Neuronal stem cell (in vitro differentiated cells): ENCODE results near the gene SEC63.
"Not testable (repeated sequence)": the region's sequence is repeated elsewhere in the genome, so short reads cannot be mapped to it uniquely, and the experiment has no call there.

ENCODE experiments used
- DNase-seq: peaks from one replicate; pipeline ENCODE4 v3.0.0-alpha.2; 2013; ENCODE audit warnings: low spot score
- H2AFZ ChIP-seq: one replicate; pipeline ENCODE4 v1.6.1; 2013; ENCODE audit warnings: mild to moderate bottlenecking, low read length, inconsistent platforms
- H2AK5ac ChIP-seq: 2 replicates; pipeline ENCODE4 v1.6.1; 2013; ENCODE audit warnings: low read depth, mild to moderate bottlenecking, inconsistent platforms, low read length, moderate library complexity, mixed read lengths
- H2BK120ac ChIP-seq: 2 replicates; pipeline ENCODE4 v1.6.1; 2013; ENCODE audit warnings: low read depth, mild to moderate bottlenecking, inconsistent platforms, low read length, moderate library complexity, mixed read lengths
- H2BK12ac ChIP-seq: one replicate; pipeline ENCODE4 v1.6.1; 2013; ENCODE audit warnings: low read length, inconsistent platforms
- H2BK15ac ChIP-seq: 2 replicates; pipeline ENCODE4 v1.6.1; 2013; ENCODE audit warnings: mild to moderate bottlenecking, low read length, inconsistent platforms, mixed read lengths
- H2BK5ac ChIP-seq: one replicate; pipeline ENCODE4 v1.6.1; 2013; ENCODE audit warnings: inconsistent platforms, mild to moderate bottlenecking, low read length, moderate library complexity
- H3K14ac ChIP-seq: one replicate; pipeline ENCODE4 v1.6.1; 2013; ENCODE audit warnings: low read length, inconsistent platforms
- H3K18ac ChIP-seq: 2 replicates; pipeline ENCODE4 v1.6.1; 2013; ENCODE audit warnings: low read length, inconsistent platforms
- H3K23ac ChIP-seq: 2 replicates; pipeline ENCODE4 v1.6.1; 2013; ENCODE audit warnings: low read depth, mild to moderate bottlenecking, mixed read lengths, low read length, inconsistent platforms; ENCODE audit not compliant: poor library complexity
- H3K27ac ChIP-seq: replicated peaks from 3 replicates; pipeline ENCODE4 v1.5.1; 2013; ENCODE audit warnings: low read length, inconsistent platforms
- H3K27me3 ChIP-seq, 3 experiments: 2 replicates each; pipeline ENCODE4 v1.6.1; 2013; ENCODE audit warnings: low read length in 3 of 3, mild to moderate bottlenecking in 2 of 3, inconsistent platforms in 1 of 3, low read depth in 1 of 3, mixed read lengths in 1 of 3, moderate library complexity in 1 of 3; ENCODE audit not compliant: control insufficient read depth in 3 of 3, insufficient read depth in 3 of 3
- H3K36me3 ChIP-seq, 2 donors: replicated peaks in 1 of 2; 2 replicates each; pipeline ENCODE4 v1.6.1; 2013; ENCODE audit warnings: low read length in 2 of 2; ENCODE audit not compliant: control insufficient read depth in 2 of 2, insufficient read depth in 2 of 2
- H3K4ac ChIP-seq: 2 replicates; pipeline ENCODE4 v1.6.1; 2013; ENCODE audit warnings: inconsistent platforms, mild to moderate bottlenecking, low read length, moderate library complexity
- H3K4me1 ChIP-seq, 2 donors: 1 replicate in 1 of 2; 2 replicates in 1 of 2; pipeline ENCODE4 v1.6.1; 2013; ENCODE audit warnings: low read length in 2 of 2, low read depth in 1 of 2; ENCODE audit not compliant: control insufficient read depth in 2 of 2, insufficient read depth in 1 of 2
- H3K4me2 ChIP-seq: one replicate; pipeline ENCODE4 v1.6.1; 2013; ENCODE audit warnings: mild to moderate bottlenecking, low read length, inconsistent platforms; ENCODE audit not compliant: insufficient read depth, poor library complexity, severe bottlenecking
- H3K4me3 ChIP-seq, 2 donors: 2 replicates each; pipeline ENCODE4 v1.5.1; 2013; ENCODE audit warnings: low read length in 2 of 2, mild to moderate bottlenecking in 2 of 2, inconsistent platforms in 1 of 2, moderate library complexity in 1 of 2
- H3K79me1 ChIP-seq: one replicate; pipeline ENCODE4 v1.6.1; 2013; ENCODE audit warnings: low read depth, mild to moderate bottlenecking, inconsistent platforms, low read length, moderate library complexity
- H3K9ac ChIP-seq: one replicate; pipeline ENCODE4 v1.6.1; 2013; ENCODE audit warnings: mild to moderate bottlenecking, low read depth, low read length, inconsistent platforms; ENCODE audit not compliant: poor library complexity
- H3K9me3 ChIP-seq, 2 donors: replicated peaks in 1 of 2; 2 replicates each; pipeline versions ENCODE3 to v1.6.1; 2013; ENCODE audit warnings: low read length in 2 of 2, mild to moderate bottlenecking in 2 of 2, inconsistent platforms in 1 of 2, low read depth in 1 of 2, mixed read lengths in 1 of 2, moderate library complexity in 1 of 2; ENCODE audit not compliant: control insufficient read depth in 2 of 2, insufficient read depth in 1 of 2
- H4K8ac ChIP-seq: one replicate; pipeline ENCODE4 v1.6.1; 2013; ENCODE audit warnings: low read depth, mild to moderate bottlenecking, inconsistent platforms, low read length, moderate library complexity
- H4K91ac ChIP-seq: one replicate; pipeline ENCODE4 v1.6.1; 2013; ENCODE audit warnings: low read length, low read depth, mild to moderate bottlenecking, inconsistent platforms; ENCODE audit not compliant: poor library complexity
- WGBS, 2 donors: extraction: QIAGEN DNeasy Blood & Tissue Kit; methylation state at CpG; one replicate each; pipeline ENCODE4 v1.1.7; 2013; ENCODE audit warnings: missing lambda C conversion rate in 2 of 2, mixed read lengths in 1 of 2; ENCODE audit not compliant: insufficient read length in 2 of 2, insufficient replicate concordance in 1 of 2; ENCODE audit errors: extremely low coverage in 2 of 2; 5-methylcytosine and 5-hydroxymethylcytosine counted together

The SEC63 gene

GRCh38 chr6:107890431-107890830, 67.6 kb downstream of the SEC63 start:
- H2BK15ac ChIP-seq, H3K4me3 ChIP-seq, H2BK5ac ChIP-seq, H3K9ac ChIP-seq, H3K4me1 ChIP-seq, H4K8ac ChIP-seq, H3K27ac ChIP-seq, H3K79me1 ChIP-seq, H2BK12ac ChIP-seq, H3K27me3 ChIP-seq, H3K18ac ChIP-seq, H2BK120ac ChIP-seq, H4K91ac ChIP-seq, DNase-seq, H3K14ac ChIP-seq, H3K4me2 ChIP-seq, H3K4ac ChIP-seq, H2AFZ ChIP-seq, H2AK5ac ChIP-seq, H3K23ac ChIP-seq: not testable (repeated sequence)
- WGBS, 2 donors = no CpG with 5 or more reads among the region's 4 CpGs
- Histone ChIP-seq H3K36me3 (peaks cover 22 to 67% of the 10 kb centered on the region in 2 donors), H3K9me3 (peaks cover 3 to 40% of the 10 kb centered on the region in 2 donors)

- not testable (repeated sequence) for H2AFZ ChIP-seq, H2BK120ac ChIP-seq, H3K4me1 ChIP-seq, H2BK15ac ChIP-seq, H3K27me3 ChIP-seq, H3K4me3 ChIP-seq, H2BK12ac ChIP-seq, H3K14ac ChIP-seq, H3K23ac ChIP-seq, H2AK5ac ChIP-seq, H2BK5ac ChIP-seq, H3K4ac ChIP-seq, H3K9ac ChIP-seq, H3K27ac ChIP-seq, H3K79me1 ChIP-seq, H4K91ac ChIP-seq, H3K4me2 ChIP-seq, DNase-seq, H4K8ac ChIP-seq, H3K18ac ChIP-seq
- no CpG with 5 or more reads among the region's 5 CpGs for WGBS, 2 donors
- Histone ChIP-seq H3K36me3 (peaks cover 3 to 67% of the 10 kb centered on the region in 2 donors), H3K9me3 (peaks cover 0 to 25% of the 10 kb centered on the region in 2 donors)
Observed at GRCh38 chr6:107885950-107886349, 72.1 kb downstream of the SEC63 start.

GRCh38 chr6:107879941-107880340, 78.1 kb downstream of the SEC63 start:
- H3K18ac ChIP-seq = no peak overlapping the region
- no peak overlapping the region for H3K14ac ChIP-seq
- no peak overlapping the region for H3K4ac ChIP-seq
- H2BK5ac ChIP-seq = no peak overlapping the region
- H2BK120ac ChIP-seq = no peak overlapping the region
- H3K27ac ChIP-seq = no peak overlapping the region
- H3K36me3 ChIP-seq = peaks cover 8 to 94% of the 10 kb centered on the region in 2 donors
- H3K23ac ChIP-seq = no peak overlapping the region
- H2AK5ac ChIP-seq = no peak overlapping the region
- H2AFZ ChIP-seq = no peak overlapping the region
- H3K4me1 ChIP-seq = no peaks in the 10 kb centered on the region
- no peak overlapping the region for H4K8ac ChIP-seq
- WGBS, 2 donors = no CpG with 5 or more reads among the region's 3 CpGs
- H3K79me1 ChIP-seq = no peaks in the 10 kb centered on the region
- peaks cover 0 to 2% of the 10 kb centered on the region in 2 donors for H3K9me3 ChIP-seq
- H3K27me3 ChIP-seq = no peaks in the 10 kb centered on the region
- no peak overlapping the region for H3K4me2 ChIP-seq
- no peak overlapping the region for H2BK15ac ChIP-seq
- H3K4me3 ChIP-seq = no peak overlapping the region
- no peak for DNase-seq
- no peak overlapping the region for H4K91ac ChIP-seq
- H2BK12ac ChIP-seq = no peak overlapping the region
- no peak overlapping the region for H3K9ac ChIP-seq

- H4K8ac ChIP-seq = no peak overlapping the region
- no peak overlapping the region for H2BK5ac ChIP-seq
- no peak overlapping the region for H4K91ac ChIP-seq
- H3K4ac ChIP-seq = no peak overlapping the region
- no peak overlapping the region for H3K14ac ChIP-seq
- H3K79me1 ChIP-seq = peaks cover 2% of the 10 kb centered on the region
- no peak overlapping the region for H3K27ac ChIP-seq
- H3K4me2 ChIP-seq = no peak overlapping the region
- DNase-seq = no peak
- no CpG with 5 or more reads among the region's 1 CpG for WGBS, 2 donors
- H3K4me1 ChIP-seq = no peaks in the 10 kb centered on the region
- no peak overlapping the region for H2BK120ac ChIP-seq
- no peak overlapping the region for H2AK5ac ChIP-seq
- H2BK15ac ChIP-seq = no peak overlapping the region
- peaks cover 10 to 93% of the 10 kb centered on the region in 2 donors for H3K36me3 ChIP-seq
- no peak overlapping the region for H2BK12ac ChIP-seq
- H3K4me3 ChIP-seq = no peak overlapping the region
- H3K9ac ChIP-seq = no peak overlapping the region
- no peaks in the 10 kb centered on the region for H3K9me3 ChIP-seq
- H2AFZ ChIP-seq = no peak overlapping the region
- H3K27me3 ChIP-seq = no peaks in the 10 kb centered on the region
- H3K18ac ChIP-seq = no peak overlapping the region
- no peak overlapping the region for H3K23ac ChIP-seq
Observed at GRCh38 chr6:107877968-107878367, 80.0 kb downstream of the SEC63 start.
